Ovary (tissue), 9 donors: ENCODE results near the gene GUCY2F. TPM values are rescaled to one million over a fixed set of nuclear protein-coding genes. Genes with fewer than 3 reads are reported as not detected.

Source experiments
- DNase-seq, 5 donors: peaks; one replicate each; pipeline ENCODE4 v3.0.0-alpha.2; 2019 to 2020
- H3K27ac ChIP-seq, 2 donors: fragments of 200-600 bp; one replicate each; pipeline versions ENCODE4 v1.5.1 to v1.8.0; 2019 to 2022
- H3K27me3 ChIP-seq: fragments of 200-600 bp; one replicate; pipeline ENCODE4 v1.8.0; 2022
- H3K36me3 ChIP-seq: fragments of 200-600 bp; sonication (generic); one replicate; pipeline ENCODE4 v1.5.1; 2019
- H3K4me1 ChIP-seq: one replicate; pipeline ENCODE4 v1.8.1; 2013; ENCODE audit warnings: mild to moderate bottlenecking, moderate library complexity; ENCODE audit not compliant: insufficient read depth
- H3K4me3 ChIP-seq: fragments of 200-600 bp; sonication (generic); one replicate; pipeline ENCODE4 v1.5.1; 2017
- H3K9me3 ChIP-seq, 2 donors: fragments of 200-600 bp in 1 of 2; sonication (generic) in 1 of 2; one replicate each; pipeline versions ENCODE4 v1.5.1 to v1.8.1; 2013 to 2019; ENCODE audit warnings: mild to moderate bottlenecking in 1 of 2, moderate library complexity in 1 of 2
- EP300 ChIP-seq: sonication (generic); formaldehyde crosslinking; IDR thresholded peaks from one replicate; pipeline ENCODE4 v1.6.1; 2017; ENCODE audit warnings: antibody characterized with exemption
- POLR2A ChIP-seq: fragments of 450-650 bp; IDR thresholded peaks from one replicate; pipeline ENCODE4 v1.6.1; 2017; ENCODE audit warnings: antibody characterized with exemption, mild to moderate bottlenecking, moderate library complexity
- WGBS, 3 donors: extraction: QIAGEN DNeasy Blood & Tissue Kit in 1 of 3; methylation state at CpG; one replicate each; pipeline versions ENCODE4 v1.1.5 to v1.1.7; 2013 to 2017; 5-methylcytosine and 5-hydroxymethylcytosine counted together
- intact Hi-C, 4 donors: fragments of 100-400 bp; cut with DNase I; formaldehyde crosslinking; loops; one replicate each; pipeline versions ENCODE4 v1.11.0 to v1.15.1; 2022 to 2023
- polyA plus RNA-seq, 2 donors: library from polyadenylated mRNA; stranded (reverse); fragments of 200-250 nt in 1 of 2; fragments of 350-450 nt in 1 of 2; fragmentation: Illumina TruSeq in 1 of 2; extraction: RNeasy Lipid Tissue Mini Kit (QIAGEN cat#74804) in 1 of 2; gene quantifications; one replicate each; pipeline ENCODE4 v1.2.3, GENCODE V29; 2013 to 2014
- total RNA-seq, 7 donors: library from RNA; depleted of rRNA in 2 of 7; stranded (reverse); fragments of >200 nt in 2 of 7; fragmentation: NEBNext Ultra II Directional in 3 of 7; extraction: Animal tissue kit (Norgen Biotek cat#: 25700) in 3 of 7; gene quantifications; one replicate each; pipeline versions ENCODE4 v1.1.0 to v1.2.4, GENCODE V29; 2016 to 2023
- TF ChIP-seq, protein P1 (sequence below), 3 donors: fragments of 450-650 bp in 2 of 3; fragments of 200-600 bp in 1 of 3; IDR thresholded peaks; one replicate each; pipeline versions ENCODE4 v1.5.1 to v1.8.0; 2016 to 2022; ENCODE audit warnings: antibody characterized with exemption in 3 of 3, mild to moderate bottlenecking in 1 of 3
- donor health status: DM: no; HTN: no; CAD: no; lungs with moderate emphysema.
- donor health status: DM: no; HTN: no; CAD: no.
- donor health status: Bipolar disorder and iron deficiency.
- donor health status: DM: yes; HTN: yes; CAD: no.
- donor health status: DM: no; HTN: no; CAD: no.
- donor health status: DM: yes; HTN: yes; CAD: no.

Gene GUCY2F
- total and polyA plus RNA-seq, 9 donors: not detected

DNA sequence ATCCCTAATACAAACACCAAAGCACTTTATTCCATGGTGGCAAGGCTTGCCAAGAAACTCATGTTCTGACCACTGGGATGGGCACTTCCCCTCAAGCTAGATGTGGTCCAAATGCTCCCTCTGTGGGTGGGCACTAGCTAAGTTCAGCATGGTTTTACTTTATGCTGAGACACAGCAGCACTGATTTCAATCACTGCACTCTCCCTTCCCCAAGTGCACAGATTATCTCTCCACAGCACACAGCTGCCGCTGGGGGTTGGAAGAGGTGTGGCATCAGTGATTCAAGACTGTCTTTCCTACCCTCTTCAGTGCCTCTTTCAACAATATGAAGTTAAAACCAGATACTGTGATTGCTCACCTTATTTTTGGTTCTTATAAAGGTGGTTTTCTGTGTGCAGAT is 16.5 kb upstream of the GUCY2F start:
- no peak for DNase-seq
- Histone ChIP-seq H3K4me1 (no peaks in the 10 kb centered on the region), H3K27me3 (no peaks in the 10 kb centered on the region), H3K27ac (no peak overlapping the region), H3K9me3 (no peaks in the 10 kb centered on the region), H3K4me3 (no peak overlapping the region), H3K36me3 (no peaks in the 10 kb centered on the region)
- TF ChIP-seq, protein P1, sequence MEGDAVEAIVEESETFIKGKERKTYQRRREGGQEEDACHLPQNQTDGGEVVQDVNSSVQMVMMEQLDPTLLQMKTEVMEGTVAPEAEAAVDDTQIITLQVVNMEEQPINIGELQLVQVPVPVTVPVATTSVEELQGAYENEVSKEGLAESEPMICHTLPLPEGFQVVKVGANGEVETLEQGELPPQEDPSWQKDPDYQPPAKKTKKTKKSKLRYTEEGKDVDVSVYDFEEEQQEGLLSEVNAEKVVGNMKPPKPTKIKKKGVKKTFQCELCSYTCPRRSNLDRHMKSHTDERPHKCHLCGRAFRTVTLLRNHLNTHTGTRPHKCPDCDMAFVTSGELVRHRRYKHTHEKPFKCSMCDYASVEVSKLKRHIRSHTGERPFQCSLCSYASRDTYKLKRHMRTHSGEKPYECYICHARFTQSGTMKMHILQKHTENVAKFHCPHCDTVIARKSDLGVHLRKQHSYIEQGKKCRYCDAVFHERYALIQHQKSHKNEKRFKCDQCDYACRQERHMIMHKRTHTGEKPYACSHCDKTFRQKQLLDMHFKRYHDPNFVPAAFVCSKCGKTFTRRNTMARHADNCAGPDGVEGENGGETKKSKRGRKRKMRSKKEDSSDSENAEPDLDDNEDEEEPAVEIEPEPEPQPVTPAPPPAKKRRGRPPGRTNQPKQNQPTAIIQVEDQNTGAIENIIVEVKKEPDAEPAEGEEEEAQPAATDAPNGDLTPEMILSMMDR (IDR thresholded peaks at IDR 0.05): no peak
- TF ChIP-seq EP300 (no peak), POLR2A (no peak)
- intact Hi-C loops: no loop called here
- WGBS, 3 donors: 69 to 83% (median 74%) methylated on average over 1 of the region's 1 CpG

DNA sequence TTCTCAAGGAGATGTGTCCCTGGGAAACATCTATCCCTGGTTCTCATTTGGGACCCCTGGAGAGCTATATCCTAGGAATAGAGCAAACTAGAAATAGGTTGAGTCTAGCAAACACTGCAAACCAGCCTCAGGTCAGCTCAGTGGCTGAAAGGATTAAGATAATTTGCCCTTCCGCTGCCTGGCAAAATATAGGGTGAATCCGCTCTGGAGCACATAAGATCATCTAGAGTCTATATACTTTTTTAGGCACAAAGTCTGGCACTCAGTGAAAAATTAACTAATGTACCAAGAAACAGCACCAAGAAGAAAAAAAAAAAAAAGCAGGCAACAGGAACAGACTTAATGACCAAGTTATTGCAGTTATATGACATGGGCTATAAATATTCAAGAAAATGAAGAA is 7.3 kb upstream of the GUCY2F start:
- no peak overlapping the region for H3K4me3 ChIP-seq
- no peaks in the 10 kb centered on the region for H3K9me3 ChIP-seq
- H3K36me3 ChIP-seq: no peaks in the 10 kb centered on the region
- no peak for TF ChIP-seq POLR2A
- TF ChIP-seq, protein P1 (IDR thresholded peaks at IDR 0.05): no peak
- no peak for TF ChIP-seq EP300
- intact Hi-C loops: loop anchor here in 1 of 4 donors (5.0 to 10.0 kb wide), 2 partner anchors 136 to 388 kb away; partner anchors contain the start of gene KCNE5
- H3K27me3 ChIP-seq: no peaks in the 10 kb centered on the region
- H3K27ac ChIP-seq: no peak overlapping the region
- 80 to 89% (median 85%) methylated on average over 2 of the region's 2 CpGs for WGBS, 3 donors
- no peak for DNase-seq
- no peaks in the 10 kb centered on the region for H3K4me1 ChIP-seq

DNA sequence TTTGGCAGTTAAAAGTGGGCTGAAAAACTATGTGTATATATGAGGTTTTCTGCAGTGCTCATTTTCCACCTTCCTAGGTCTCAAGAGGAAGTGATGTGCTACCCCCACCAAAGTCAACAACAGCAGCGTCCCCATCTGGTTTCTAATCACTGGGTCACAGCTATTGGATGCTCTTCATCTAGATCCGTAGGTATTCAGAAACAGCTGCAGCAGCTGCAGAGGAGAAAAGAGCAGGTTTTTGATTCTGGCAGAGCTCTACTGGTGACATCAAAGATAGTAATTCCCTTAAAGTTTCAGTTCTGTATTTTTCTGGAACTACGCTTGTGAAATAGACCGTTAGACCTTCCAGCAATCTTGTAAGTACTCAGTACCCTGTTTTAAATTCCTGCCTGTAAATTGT is 5.8 kb upstream of the GUCY2F start:
- 38 to 43% (median 41%) methylated on average over 4 of the region's 4 CpGs for WGBS, 3 donors
- H3K36me3 ChIP-seq: no peaks in the 10 kb centered on the region
- intact Hi-C loops: loop anchor here in 1 of 4 donors (5.0 to 10.0 kb wide), 2 partner anchors 137 to 390 kb away; partner anchors contain the start of gene KCNE5
- no peaks in the 10 kb centered on the region for H3K4me1 ChIP-seq
- TF ChIP-seq, protein P1 (IDR thresholded peaks at IDR 0.05): no peak
- no peak for TF ChIP-seq POLR2A
- no peak for TF ChIP-seq EP300
- H3K27ac ChIP-seq: no peak overlapping the region
- H3K27me3 ChIP-seq: no peaks in the 10 kb centered on the region
- no peak overlapping the region for H3K4me3 ChIP-seq
- no peak for DNase-seq
- no peaks in the 10 kb centered on the region for H3K9me3 ChIP-seq

DNA sequence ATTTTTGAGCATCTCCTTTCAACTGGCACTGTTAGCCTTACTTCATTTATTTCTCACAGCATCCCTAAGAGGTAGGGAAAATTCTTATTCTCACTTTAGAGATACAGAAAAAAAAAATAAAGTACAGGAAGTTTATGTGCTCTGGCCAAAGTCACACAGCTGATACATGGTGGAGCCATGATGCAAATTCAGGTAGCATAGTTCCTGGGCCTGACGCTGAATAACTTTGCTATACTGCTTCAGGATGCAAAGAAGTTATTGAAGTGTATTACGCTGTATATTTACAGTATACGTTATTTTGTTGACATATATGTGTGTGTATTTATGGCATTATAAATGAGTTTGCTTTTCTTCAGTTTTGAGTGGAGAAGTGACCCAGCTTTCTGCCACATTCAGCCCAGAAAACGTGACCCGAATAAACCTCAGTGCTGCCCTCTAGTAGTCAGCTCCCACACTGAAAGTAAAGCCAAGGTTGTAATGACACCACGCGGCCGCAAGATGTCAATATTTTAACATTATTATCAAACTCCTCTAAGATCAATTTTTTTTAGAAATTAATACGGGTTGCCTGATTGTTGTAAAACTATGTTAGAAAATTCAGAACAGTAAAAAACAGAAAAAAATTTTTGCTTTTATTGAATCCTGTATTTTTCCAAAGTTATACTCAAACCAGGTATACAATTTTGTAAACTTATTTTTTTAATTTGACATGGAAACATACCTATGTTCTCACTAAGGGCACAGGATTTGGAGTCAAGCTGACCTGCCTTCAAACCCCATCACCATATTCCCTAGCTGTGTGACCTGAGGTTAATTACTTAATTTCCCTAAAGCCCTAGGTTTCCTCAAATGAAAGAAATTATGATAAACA is 3.8 kb upstream of the GUCY2F start:
- TF ChIP-seq, protein P1 (IDR thresholded peaks at IDR 0.05): peak; percentile 62 to 90 (median 85)
- TF ChIP-seq POLR2A: no peak
- Histone ChIP-seq H3K36me3 (no peaks in the 10 kb centered on the region), H3K27ac (no peak overlapping the region), H3K4me3 (no peak overlapping the region), H3K9me3 (no peaks in the 10 kb centered on the region), H3K27me3 (no peaks in the 10 kb centered on the region), H3K4me1 (no peaks in the 10 kb centered on the region)
- peak; percentile 34 to 71 (median 57) for DNase-seq
- WGBS, 3 donors: 9 to 11% (median 10%) methylated on average over 9 of the region's 9 CpGs
- intact Hi-C loops: loop anchor here in 1 of 4 donors (5.0 to 10.0 kb wide), 2 partner anchors 139 to 392 kb away; partner anchors contain the start of gene KCNE5
